IMR-90 (cell line): ENCODE measurements around the gene SLC22A4.

ENCODE experiments used
- CTCF ChIP-seq: conservative IDR thresholded peaks from 2 replicates; pipeline ENCODE4 v1.5.1; 2012; ENCODE audit warnings: mild to moderate bottlenecking, low read depth, low read length, improper control_type of control experiment
- TF ChIP-seq, protein P1 (sequence below): fragments of 150-350 bp; IDR thresholded peaks from 2 replicates; pipeline ENCODE4 v1.6.1; 2017; ENCODE audit warnings: mild to moderate bottlenecking, antibody characterized with exemption, low read length, low read depth

GRCh38 chr5:132371603-132371994, 77.4 kb downstream of the SLC22A4 start:
- no peak for TF ChIP-seq CTCF
- TF ChIP-seq, protein P1, sequence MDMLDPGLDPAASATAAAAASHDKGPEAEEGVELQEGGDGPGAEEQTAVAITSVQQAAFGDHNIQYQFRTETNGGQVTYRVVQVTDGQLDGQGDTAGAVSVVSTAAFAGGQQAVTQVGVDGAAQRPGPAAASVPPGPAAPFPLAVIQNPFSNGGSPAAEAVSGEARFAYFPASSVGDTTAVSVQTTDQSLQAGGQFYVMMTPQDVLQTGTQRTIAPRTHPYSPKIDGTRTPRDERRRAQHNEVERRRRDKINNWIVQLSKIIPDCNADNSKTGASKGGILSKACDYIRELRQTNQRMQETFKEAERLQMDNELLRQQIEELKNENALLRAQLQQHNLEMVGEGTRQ, result no peak
